Measurements from ENCODE around the gene DGCR2. TPM values are rescaled to one million over a fixed set of nuclear protein-coding genes. Genes with fewer than 3 reads are reported as not detected.

Gene DGCR2
- total and polyA plus RNA-seq, 2 of the 8 experiments (the other 6 are each of a cell fraction or from before 2014, with no cell fraction given) = 42.3 to 62.2 TPM

- Histone ChIP-seq H3K79me2 (ENCODE audit: control insufficient read depth in 1 of 2, insufficient read depth in 2 of 2, low read length in 2 of 2) (no peaks in the 10 kb centered on the region), H3K9ac (replicated peaks in 1 of 4; ENCODE audit: extremely low read depth in 1 of 4, low read depth in 3 of 4, low read length in 3 of 4) (no peak overlapping the region), H3K4ac (replicated peaks; ENCODE audit: insufficient read length, low read depth, low read length) (no peak overlapping the region), H2BK12ac (ENCODE audit: low read depth, low read length) (no peak overlapping the region), H4K8ac (ENCODE audit: extremely low read depth, insufficient read depth, low read length) (no peak overlapping the region), H2AFZ (ENCODE audit: low read length) (no peak overlapping the region), H3K36me3 (ENCODE audit: control insufficient read depth in 2 of 4, insufficient read depth in 4 of 4, low read length in 3 of 4) (no peaks in the 10 kb centered on the region), H4K91ac (replicated peaks; ENCODE audit: insufficient read length, low read length) (no peak overlapping the region), H3K56ac (replicated peaks; ENCODE audit: insufficient read length, low read depth, low read length) (no peak overlapping the region), H3K9me3 (ENCODE audit: insufficient read depth in 2 of 2, low read depth in 1 of 2, low read length in 1 of 2) (no peaks in the 10 kb centered on the region), H2BK20ac (ENCODE audit: low read length) (no peak overlapping the region), H3K4me3 (ENCODE audit: extremely low read depth in 1 of 4, insufficient read depth in 2 of 4, low read depth in 3 of 4, low read length in 4 of 4) (no peak overlapping the region), H3K27ac (ENCODE audit: low read depth, low read length) (no peak overlapping the region), H4K20me1 (replicated peaks in 1 of 2; ENCODE audit: control insufficient read depth in 1 of 2, insufficient read depth in 2 of 2, low read length in 2 of 2) (no peaks in the 10 kb centered on the region), H2BK15ac (ENCODE audit: low read length) (no peak overlapping the region), H2BK5ac (ENCODE audit: low read depth, low read length) (no peak overlapping the region), H2BK120ac (replicated peaks; ENCODE audit: low read depth, low read length) (no peak overlapping the region), H3K27me3 (replicated peaks in 1 of 4; ENCODE audit: control insufficient read depth in 3 of 4, extremely low read depth in 1 of 4, insufficient read depth in 3 of 4, low read length in 3 of 4) (peaks cover 9 to 29% (median 23%) of the 10 kb centered on the region in 4 experiments), H3K4me1 (replicated peaks in 1 of 4; ENCODE audit: control insufficient read depth in 3 of 4, insufficient read depth in 4 of 4, low read length in 3 of 4) (peaks cover 0 to 4% (median 2%) of the 10 kb centered on the region in 4 experiments; a peak in 4 of 7 replicates), H3K18ac (ENCODE audit: extremely low read depth, low read length) (no peak overlapping the region), H2AK5ac (ENCODE audit: low read depth, low read length) (no peak overlapping the region), H3K23ac (ENCODE audit: insufficient read length) (no peak overlapping the region), H3K79me1 (ENCODE audit: low read depth, low read length) (no peaks in the 10 kb centered on the region), H4K5ac (ENCODE audit: insufficient read length, low read depth, low read length) (no peak overlapping the region), H3K23me2 (ENCODE audit: low read depth, low read length) (no peaks in the 10 kb centered on the region; the same call in 1 of the 2 replicates), H3K14ac (ENCODE audit: insufficient read length) (no peak overlapping the region), H3K4me2 (ENCODE audit: insufficient read depth in 1 of 2, low read depth in 2 of 2, low read length in 2 of 2) (no peak overlapping the region)
- no peak for TF ChIP-seq NANOG (IDR thresholded peaks at IDR 0.05; ENCODE audit: insufficient read depth, low read depth, low read length, poor library complexity, severe bottlenecking)
- no peak for TF ChIP-seq ASH2L (IDR thresholded peaks at IDR 0.05; ENCODE audit: low read length)
- no peak for TF ChIP-seq CHD2 (IDR thresholded peaks at IDR 0.05; ENCODE audit: low read length)
- TF ChIP-seq CBX5 (IDR thresholded peaks at IDR 0.05; ENCODE audit: low read depth, low read length) = no peak
- no peak for TF ChIP-seq BCL11A (IDR thresholded peaks at IDR 0.05; ENCODE audit: low read depth in 2 of 2, low read length in 2 of 2)
- ChIA-PET POLR2A (ENCODE audit: partially characterized antibody) (no interaction called here), CTCF (ENCODE audit: partially characterized antibody) (no interaction called here)
- DNase-seq (ENCODE audit: low read depth in 1 of 2, low spot score in 2 of 2) = no peak
- no peak for FAIRE-seq
- 92% methylated on average over 6 of the region's 6 CpGs; no CpG with 5 or more reads in 1 of the 2 experiments for WGBS, 2 experiments (ENCODE audit: extremely low coverage in 1 of 2, insufficient coverage in 1 of 2, insufficient read length in 1 of 2, insufficient replicate concordance in 2 of 2, low coverage in 1 of 2, low lambda C conversion rate in 2 of 2, missing lambda C conversion rate in 1 of 2)
These were observed 42.2 kb upstream of the DGCR2 start for GRCh38 chr22:19164425-19164824.

Measured in H1 (cell line).